ENCODE results near the gene FANCC.
"Not testable (repeated sequence)": the region's sequence is repeated elsewhere in the genome, so short reads cannot be mapped to it uniquely, and the experiment has no call there.

FANCC gene

DNA sequence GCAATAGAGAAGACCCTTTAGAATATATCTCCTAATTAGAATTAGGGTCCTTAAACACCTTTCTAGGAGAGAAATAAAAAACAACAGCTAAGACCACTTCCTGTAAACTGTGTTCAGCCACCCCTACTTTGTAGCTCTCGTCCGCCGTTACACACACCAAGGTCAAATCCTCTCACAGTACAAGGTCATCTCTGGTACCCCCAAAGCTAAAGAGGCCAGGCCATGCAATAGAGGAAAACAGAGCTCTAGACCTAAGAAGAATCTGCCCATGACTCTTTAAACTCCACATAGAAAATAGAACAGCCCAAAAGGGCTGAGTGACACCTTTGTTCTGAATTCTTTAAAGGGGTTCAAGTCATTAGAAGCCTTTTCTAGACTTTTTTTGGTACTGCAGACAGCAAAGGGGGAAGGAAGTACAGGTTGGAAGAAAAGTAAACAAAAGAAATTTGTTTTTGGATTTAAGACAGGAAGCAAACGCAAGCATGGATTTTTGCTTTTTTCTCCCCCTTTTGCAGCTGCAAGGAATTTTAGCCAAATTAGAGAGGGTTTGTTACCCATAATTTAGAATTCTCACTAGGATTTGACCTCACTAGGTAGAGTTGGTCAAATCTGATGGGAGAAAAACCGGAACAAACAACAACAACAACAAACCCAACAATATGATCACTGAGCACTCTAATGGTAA lies 13.4 kb upstream of the FANCC start:
- DNase-seq = no peak

DNA sequence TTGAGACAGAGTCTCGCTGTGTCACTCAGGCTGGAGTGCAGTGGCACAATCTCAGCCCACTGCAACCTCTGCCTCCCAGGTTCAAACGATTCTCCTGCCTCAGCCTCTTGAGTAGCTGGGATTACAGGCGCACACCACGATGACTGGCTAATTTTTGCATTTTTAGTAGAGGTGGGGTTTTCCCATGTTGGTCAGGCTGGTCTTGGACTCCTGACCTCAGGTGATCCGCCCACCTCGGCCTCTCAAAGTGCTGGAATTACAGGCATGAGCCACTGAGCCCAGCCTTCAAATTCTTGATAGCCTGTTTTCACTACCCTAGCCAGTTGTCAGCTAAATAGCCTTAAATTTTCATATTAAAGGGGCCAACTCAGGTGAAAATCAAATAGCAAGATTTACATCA lies 11.6 kb upstream of the FANCC start:
- not testable (repeated sequence) for DNase-seq

DNA sequence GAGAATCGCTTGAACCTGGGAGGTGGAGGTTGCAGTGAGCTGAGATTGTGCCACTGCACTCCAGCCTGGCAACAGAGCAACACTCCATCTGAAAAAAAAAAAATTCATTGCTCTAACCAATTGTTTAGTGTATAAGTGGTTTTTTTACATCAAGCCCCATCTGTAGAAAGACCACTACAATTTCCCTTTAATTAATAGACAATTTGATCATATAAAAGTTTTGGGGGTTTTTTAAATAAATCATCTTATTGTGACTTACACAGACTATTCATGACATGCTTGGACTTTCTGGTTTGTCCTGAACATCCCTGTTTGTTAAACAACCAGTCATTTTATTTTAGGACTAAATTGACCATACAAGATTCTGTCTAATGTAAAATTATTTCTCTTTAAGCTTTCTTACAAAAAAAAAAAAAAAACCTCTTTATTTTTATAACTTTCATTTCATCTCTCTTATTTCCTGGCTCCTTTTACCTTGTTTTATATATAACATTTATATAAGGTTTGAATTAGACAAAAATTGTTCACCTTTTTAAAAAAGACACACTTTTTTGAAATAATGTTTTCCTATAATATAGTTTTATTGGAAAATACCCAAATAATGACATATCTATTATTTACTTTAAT lies 9.8 kb upstream of the FANCC start:
- DNase-seq = no peak

DNA sequence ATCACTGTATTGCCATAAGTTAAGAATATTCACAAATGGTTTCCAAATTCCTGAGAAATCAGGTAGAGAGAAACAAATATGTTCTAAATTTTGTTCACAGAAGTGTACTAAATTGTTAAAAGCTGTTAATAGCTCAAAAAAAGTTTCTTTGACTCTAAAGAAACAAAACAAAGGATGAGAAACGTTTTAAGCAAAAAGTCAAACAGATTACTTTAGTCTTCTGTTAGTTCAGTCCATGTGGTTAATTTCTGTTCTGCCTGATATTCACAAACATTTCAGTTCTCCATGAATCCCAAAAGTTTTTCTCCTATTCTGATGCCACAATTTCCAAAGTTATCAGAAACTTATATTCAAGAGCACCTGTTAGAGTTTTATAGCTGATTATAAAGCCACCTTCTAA lies 7.7 kb upstream of the FANCC start:
- no peak for DNase-seq

DNA sequence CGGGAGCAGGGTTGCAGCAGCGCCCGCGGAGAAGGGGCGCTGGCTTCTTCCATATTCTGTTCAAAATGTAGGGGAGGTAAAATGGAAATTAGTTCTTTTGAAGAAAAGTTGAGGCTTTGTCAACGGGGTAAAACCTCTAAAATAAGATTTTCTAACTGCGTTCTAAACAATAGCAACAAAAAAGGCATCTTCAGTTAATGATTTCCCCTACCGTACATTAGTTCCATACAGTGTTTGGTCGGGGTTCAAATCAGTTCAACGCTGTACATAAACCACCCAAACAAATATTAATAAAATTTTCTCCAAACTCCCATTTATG lies 343 bp upstream of the FANCC start:
- DNase-seq = no peak

DNA sequence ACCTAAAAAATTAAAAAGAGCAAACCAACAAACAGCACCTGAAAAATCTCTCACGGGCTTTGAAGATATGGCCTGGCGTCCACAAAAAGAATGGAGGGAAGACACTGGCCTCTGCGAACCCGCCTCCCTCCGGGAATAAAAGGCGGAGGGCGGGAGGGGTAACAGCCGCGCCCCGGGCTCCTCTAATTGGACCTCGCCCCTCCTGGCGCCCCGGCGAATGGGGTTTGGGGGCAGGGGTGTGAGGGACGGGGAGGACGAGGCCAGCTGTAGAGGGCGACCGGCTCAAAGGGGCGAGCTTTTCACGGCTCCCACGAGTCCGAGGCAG lies 753 bp downstream of the FANCC start:
- DNase-seq = peak; percentile 72

DNA sequence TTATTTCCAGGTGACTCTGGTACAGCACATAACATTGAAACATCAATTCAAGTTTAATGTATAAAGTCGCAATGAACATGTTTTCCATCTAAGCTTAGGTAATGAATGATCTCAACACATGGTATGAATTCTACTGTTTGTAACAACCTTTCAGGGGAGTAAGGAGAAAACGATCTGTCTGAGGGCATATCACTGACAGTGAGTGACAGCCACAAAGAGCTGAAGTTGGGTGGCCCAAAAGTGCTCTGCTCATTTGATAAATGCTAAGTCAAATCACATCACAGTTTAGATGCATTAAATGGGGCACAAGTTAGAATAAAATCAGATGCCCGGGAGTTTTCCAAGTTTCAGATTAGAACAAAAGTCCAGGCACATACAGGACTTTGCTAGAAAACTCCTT lies 1.2 kb downstream of the FANCC start:
- no peak for DNase-seq

DNA sequence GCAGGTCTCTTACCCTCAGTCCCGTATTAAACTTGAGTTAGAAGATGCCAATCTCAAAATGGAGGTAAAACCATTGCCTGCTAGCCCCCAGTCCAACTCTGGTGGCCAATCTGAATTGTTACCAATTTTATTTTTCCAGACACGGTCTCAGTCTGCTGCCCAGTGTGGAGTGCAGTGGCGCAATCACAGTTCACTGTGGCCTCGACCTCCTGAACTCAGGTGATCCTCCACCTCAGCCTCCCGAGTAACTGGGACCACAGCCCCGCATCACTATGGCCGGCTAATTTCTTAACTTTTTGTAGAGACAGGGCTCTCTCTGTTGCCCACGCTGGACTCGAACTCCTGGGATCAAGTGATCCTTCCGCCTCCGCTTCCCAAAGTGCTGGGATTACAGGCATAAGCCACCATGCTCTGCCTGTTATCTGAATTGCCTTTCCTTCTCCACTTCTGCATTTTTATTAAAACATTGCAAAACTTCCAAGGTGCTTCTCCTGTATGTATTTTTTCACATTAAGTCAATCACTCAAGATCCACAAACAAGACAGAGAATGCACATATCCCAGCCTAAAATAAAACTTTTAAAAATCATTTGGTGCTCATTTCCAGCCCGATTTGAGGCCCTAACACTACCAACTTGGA lies 2.3 kb downstream of the FANCC start:
- no peak for DNase-seq

DNA sequence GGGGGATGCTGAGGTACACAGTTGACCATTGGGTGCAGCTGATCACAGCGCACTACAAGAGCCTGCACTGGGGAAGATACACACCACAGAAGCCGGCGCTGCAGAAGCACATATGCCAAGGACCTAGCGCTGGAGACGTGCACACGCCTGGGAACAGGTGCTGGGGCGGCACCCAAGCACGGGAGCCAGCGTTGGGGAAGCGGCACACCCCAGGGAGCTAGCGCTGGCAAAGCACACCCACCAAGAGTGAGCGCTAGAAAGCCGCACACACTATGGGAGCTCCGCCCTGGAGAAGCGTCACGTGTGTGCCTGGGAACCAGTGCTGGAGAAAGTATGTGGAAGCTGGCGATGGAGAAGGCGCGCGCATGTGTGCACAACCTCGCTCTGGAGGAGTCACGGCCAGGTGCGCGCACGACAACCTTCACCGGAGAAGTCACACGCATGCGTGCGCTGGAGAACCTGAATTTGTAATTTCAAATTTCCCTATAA lies 4.5 kb downstream of the FANCC start:
- DNase-seq = peak; percentile 62

DNA sequence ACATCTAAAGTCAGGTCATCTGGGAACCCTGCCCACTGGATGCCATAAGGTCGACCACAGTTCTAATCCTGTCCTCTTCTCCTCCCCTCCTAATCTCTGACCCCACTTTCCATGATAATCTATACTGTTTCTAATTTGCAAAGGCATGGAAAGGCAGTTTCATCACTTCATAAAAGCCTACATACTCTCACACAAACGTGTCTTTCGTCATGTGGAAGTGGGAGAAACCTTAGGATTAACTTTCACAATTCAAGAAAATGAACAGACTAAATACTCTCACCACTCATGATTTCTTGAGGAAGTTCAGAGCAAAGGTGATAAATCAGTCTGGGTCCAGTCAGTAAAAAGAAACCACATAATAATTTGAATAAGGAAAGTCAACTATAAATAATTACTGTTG lies 5.5 kb downstream of the FANCC start:
- no peak for DNase-seq

DNA sequence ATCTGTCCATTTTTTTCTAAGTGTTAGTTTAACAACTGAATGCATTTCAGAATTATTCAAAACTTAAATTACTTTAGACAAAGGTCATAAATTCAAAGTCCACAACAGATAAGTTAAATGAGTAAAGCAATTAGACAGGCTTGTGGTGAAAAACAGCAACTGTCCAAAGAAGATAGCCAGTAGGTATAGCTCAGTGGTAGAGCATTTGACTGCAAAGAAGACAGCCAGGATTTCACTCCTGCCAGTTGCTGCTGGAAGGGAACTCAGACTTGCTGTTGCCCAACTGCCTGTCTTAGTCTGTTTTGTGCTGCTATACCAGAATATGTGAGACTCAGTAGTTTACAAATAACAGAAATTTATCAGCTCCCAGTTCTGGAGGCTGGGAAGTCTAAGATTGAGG lies 10.0 kb downstream of the FANCC start:
- no peak for DNase-seq

DNA sequence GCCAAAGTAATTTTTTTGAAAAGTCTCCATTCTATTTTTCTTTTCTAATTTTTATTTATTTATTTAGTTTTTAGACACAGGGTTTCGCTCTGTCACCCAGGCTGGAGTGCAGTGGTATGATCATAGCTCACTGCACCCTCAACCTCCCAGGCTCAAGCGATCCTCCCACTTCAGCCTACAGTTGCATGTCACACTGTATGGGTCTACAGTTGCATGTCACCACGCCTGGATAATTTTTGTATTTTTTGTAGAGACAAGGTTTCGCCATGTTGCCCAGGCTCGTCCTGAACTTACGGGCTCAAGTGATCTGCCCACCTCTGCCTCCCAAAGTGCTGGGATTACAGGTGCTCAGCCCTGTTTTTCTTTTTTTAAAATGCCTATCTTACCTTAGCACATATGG lies 10.7 kb downstream of the FANCC start:
- no peak for DNase-seq

DNA sequence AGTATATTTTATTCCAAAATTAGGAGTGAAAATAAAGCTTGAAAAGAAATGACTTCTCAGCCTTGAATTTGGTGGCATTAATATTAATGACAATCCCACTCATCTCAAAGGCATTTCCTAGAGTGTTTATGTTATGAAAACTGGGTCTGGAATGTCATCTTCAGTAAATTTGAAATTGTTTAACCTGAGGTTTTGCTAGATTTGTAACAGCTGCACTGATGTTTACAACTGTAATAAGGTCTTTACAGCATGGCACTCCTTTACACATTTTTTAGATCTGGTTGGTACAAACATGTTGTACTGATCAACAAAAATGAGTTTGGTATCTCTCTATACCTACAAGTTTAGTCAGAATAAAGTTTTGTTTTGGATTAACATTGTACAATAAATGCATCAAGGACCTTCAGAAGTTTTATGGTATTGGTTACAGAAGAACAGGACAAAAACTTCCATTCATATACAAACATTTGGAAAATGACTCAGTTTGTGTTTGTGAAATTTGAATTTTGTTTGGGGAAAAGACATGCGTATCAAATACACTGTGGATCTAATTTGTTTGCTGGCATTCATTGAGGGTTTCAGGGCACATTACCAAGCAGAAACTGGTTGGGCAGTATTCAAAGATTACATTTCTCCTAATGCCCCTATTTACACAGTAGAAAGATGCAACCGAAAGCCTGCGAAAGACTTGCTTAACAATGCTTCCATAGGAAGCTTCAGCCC lies 11.6 kb downstream of the FANCC start:
- peak; percentile 38 for DNase-seq

DNA sequence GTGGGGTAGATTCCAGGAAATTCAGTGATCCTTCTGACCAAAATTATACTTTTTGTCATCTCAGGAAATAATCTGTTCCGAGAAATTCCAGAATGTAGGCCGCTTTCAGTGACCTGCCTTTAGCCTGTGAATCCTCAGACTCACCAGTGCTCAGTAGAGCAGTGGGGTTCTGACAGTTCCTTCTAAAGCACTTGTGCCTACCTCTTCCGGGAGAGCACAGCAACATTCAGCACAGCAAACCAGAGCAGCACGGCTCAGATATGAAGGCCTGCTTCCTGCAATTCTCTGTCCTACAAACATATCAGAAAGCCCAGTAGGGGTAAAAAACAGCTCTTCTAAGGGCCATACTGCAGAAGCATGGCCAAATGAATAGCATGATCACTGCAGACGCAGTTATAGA lies 15.0 kb downstream of the FANCC start:
- DNase-seq = no peak

DNA sequence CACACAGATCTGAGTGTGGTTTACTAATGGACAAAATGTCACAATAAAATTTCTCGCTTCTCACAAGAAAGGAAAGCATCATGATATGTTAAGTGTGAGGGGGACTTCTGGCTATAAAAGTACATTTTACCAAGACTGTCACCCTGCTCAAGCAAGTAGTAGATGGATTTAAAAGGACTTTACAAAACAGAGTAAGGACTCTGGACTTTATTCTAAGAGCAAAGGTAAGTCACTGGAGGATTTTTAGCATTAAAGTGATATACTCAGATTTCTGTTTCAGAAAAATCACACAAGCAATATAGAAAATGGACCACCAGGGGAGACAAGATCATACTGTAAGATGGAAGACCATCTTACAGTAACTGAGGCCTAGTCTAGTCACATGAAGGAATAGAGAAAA lies 19.7 kb downstream of the FANCC start:
- no peak for DNase-seq

DNA sequence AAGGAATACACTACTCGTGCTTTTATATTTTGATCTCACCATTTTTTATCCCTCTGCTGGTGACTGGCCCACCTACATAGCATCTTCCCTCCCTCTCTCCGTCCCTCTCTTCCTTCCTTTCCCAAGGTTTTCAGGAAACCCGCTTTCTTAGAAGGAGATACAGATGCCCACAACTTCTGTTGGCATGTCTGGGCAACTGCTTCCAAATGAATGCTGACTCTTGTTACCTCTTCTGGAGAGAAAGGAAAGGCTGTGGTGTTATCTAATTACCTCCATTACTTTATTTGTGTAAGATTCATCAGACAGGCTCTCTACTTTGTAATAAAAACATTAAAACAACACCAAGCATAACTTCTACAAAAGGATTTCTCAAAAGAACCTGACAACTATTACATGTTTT lies 20.2 kb downstream of the FANCC start:
- DNase-seq = no peak

DNA sequence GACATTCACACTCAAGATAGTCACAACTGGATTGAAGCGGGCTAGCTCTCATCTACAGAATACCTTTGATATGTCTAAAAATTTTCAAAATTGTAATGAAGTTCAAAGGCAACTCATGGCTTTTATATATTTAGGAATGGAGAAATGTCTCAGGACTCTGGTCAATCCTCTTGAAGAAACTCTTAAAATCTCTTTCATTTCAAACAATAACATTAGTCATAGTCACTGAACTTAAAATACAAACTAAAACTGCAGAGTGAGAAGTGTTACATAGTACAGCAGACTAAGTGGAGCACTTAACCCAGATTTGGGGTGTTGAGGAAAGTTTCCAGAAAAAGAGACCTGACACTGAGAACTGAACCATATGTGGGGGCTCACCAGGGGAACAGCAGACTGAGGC lies 20.7 kb downstream of the FANCC start:
- no peak for DNase-seq

DNA sequence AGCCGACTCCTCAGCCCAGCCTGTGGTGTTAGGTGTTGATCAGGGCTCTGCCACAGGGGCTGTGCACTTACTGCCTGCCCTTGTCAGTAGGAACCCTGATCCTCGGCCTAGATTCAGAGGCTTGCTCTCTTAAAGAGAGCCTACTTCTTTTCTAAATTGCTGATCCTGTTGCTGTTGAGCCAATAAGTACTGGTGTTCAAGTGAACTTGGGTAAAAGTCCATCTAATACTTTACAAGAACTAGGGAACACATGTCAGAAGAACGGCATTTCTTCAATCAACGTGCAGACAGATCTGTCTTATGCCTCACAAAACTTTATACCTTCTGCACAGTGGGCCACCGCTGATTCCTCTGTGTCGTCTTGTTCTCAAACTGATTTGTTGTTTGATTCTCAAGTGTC lies 24.2 kb downstream of the FANCC start:
- DNase-seq = not testable (repeated sequence)

DNA sequence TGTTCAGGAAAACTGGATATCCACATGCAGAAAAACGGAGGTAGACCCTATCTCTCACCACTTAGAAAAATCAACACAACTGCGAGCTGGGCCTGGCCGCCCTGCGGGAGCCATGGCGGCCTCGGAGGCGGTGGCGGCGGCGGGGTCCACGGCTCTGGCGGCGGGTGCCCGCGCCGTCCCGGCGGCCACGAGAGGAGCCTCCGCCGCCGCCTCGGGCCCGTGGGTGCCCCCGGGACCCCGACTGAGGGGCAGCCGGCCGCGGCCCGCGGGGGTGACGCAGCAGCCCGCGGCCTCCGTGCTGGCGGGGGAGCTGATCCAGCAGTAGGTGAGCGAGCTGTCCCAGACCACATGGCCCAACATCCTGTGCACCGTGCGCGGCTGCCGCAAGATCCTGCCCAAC lies 25.3 kb downstream of the FANCC start:
- DNase-seq = no peak

DNA sequence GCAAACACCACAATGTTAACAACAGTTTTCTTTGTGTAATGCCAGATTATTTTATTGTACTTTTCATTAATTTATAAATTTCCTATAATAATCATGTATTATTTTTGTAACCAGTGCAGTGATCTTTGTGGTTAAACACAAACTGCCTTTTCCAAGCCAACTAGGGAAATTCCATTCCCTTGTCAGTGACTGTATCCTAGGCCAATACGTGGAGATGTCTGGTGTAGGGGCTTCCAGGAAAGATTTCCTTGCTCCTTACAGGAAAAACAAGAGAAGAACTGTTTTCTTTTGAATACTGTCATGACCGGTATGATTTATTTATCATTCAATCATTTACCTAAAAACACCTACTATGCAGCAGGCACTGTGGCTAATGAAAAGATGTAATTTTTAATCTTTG lies 31.4 kb downstream of the FANCC start:
- DNase-seq = peak; percentile 8

DNA sequence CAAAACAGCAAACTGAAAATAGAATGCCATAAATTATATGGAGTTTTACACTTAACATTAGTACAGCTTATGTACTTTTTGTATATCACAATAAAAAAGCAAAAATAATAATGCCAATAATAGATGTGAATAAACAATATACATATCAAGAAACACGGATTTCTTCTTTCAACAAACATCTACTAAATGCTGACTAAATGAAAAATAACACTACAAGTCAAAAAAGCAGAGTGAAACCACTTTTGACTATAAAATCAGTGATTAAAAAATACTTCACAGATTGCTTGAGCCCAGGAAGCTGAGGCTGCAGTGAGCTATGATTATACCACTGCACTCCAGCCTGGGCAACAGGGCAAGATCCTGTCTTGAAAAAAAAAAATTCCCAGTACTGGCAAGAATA lies 32.2 kb downstream of the FANCC start:
- DNase-seq = no peak

DNA sequence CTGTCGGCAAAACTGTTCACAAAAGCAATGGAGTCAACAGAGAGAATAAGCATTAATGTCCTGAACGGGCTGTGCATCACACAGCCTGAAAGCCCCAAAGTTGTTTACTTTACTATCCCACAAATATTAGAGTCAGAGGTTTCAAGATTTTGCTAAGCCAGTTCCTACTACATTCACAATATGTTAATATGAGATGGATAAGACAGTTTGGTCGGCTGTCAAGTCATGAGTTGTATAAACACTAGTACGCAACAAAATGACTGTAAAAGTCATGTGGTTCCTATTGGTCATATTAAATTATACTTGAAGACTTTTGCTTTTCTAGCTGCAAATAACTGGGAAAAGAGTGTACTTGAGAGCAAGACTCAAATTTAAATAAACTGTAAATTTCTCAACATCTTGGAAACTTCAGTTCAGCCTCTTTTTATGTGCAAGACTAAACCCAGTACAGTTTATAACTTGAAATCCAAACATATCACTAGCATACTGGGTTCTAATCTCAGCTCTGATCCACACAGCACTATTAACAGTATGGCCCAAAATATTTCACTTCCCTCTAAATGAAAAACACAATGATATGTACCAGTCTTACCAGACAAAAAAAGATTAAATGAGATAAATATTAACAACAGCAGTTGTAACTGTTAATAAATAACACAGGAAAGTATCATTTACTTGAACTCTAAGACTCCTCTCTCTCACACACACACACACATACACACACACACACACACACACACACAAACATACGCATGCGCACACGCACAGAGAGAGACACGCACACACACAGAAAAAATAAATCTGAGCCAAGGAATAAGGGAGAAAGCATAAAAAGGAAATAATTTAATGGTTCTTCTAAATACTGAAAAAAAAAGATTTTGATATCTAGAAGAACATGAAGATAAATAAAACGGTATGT lies 33.1 kb downstream of the FANCC start:
- DNase-seq = peak; percentile 6

DNA sequence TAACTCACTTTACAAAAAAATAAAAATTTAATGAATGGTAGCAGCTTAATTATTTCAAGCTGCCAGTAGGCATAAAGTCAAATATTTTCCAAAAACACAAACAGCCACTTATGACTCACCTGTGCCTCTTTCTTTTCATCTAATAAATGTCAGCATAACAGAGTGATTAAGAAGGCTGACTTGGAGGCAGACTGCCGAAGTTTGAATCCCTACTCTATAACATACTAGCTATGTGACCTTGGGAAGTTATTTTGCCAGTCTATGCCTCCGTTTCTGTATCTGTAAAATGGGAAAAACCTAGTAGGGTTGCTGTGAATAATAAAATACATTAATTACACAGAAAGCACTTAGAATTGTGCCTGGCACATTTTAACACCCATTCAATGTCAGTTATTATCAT lies 33.8 kb downstream of the FANCC start:
- DNase-seq = no peak

All from fibroblast of skin of abdomen (primary cell).